ENCODE results near the gene SEC22B.
A peak's percentile ranks its signal among the peaks of the same experiment; 100 is the strongest.
"Not testable (repeated sequence)": the region's sequence is repeated elsewhere in the genome, so short reads cannot be mapped to it uniquely, and the experiment has no call there.

SEC22B gene

GRCh38 chr1:120162015-120162414 lies 14.3 kb downstream of the SEC22B start:
- not testable (repeated sequence) for DNase-seq; H3K27ac Mint-ChIP-seq; H3K9me3 Mint-ChIP-seq; H3K4me3 Mint-ChIP-seq; H3K27me3 Mint-ChIP-seq; H3K4me1 Mint-ChIP-seq (ENCODE audit: low read depth)
- H3K36me3 Mint-ChIP-seq (ENCODE audit: low read depth), result peaks cover 15% of the 10 kb centered on the region

GRCh38 chr1:120158495-120158894 lies 17.8 kb downstream of the SEC22B start:
- H3K27ac Mint-ChIP-seq; DNase-seq; H3K4me3 Mint-ChIP-seq; H3K27me3 Mint-ChIP-seq; H3K4me1 Mint-ChIP-seq (ENCODE audit: low read depth); H3K9me3 Mint-ChIP-seq: not testable (repeated sequence)
- peaks cover 12% of the 10 kb centered on the region for H3K36me3 Mint-ChIP-seq (ENCODE audit: low read depth)

DNA sequence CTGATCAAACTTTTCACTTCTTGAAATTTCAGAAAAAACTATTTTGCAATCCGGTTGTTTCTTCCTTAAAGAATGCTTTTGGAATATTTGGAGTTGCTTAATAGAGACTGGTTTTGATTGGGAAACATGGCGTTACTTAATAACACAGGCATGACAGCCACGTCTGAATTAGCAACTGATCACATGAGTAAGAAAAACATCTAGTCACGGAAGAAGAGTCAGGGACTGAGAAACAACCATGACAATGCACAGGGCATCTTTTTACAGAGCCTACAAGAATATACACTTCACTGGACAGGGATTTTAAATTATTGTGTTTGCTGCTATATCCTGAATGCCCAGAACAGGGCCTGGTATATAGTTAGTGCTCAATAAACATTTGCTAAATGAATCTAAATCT lies 18.2 kb downstream of the SEC22B start:
- peaks cover 11% of the 10 kb centered on the region for H3K36me3 Mint-ChIP-seq (ENCODE audit: low read depth)
- not testable (repeated sequence) for DNase-seq; H3K4me3 Mint-ChIP-seq; H3K9me3 Mint-ChIP-seq; H3K27ac Mint-ChIP-seq; H3K27me3 Mint-ChIP-seq; H3K4me1 Mint-ChIP-seq (ENCODE audit: low read depth)

DNA sequence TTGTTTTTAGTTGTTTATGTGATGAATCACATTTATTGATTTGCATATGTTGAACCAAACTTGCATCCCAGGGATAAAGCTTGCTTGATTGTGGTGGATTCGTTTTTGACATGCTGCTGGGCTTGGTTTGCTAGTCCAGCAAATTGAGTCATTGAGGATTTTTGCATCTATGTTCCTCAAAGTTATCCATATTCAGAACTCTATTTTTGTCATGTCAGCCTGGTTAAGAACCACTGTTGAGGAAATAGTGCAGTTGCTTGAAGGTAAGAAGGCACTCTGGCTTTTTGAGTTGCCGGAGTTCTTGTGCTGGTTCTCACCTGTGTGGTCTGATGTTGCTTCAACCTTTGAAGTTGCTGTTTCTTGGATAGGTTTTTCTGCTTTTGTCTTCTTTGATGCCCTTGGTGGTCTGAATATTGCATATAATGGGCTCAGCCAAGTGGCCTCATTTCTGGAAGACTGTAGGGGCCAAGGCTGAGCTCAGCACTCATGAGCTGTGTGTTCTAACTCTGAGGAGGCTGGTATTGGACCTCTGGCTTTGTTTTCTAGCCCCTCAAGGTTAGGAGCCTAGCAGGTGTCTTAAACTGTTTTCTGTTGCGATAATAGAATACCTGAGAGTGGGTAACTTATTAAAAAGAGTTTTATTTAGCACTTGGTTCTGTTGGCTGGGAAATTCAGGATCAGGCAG lies 26.0 kb downstream of the SEC22B start:
- not testable (repeated sequence) for H3K9me3 Mint-ChIP-seq; H3K4me3 Mint-ChIP-seq; H3K4me1 Mint-ChIP-seq (ENCODE audit: low read depth); H3K36me3 Mint-ChIP-seq (ENCODE audit: low read depth); H3K27ac Mint-ChIP-seq; DNase-seq; H3K27me3 Mint-ChIP-seq

- not testable (repeated sequence) for H3K27ac Mint-ChIP-seq; H3K36me3 Mint-ChIP-seq (ENCODE audit: low read depth); H3K4me3 Mint-ChIP-seq; H3K9me3 Mint-ChIP-seq; H3K27me3 Mint-ChIP-seq; H3K4me1 Mint-ChIP-seq (ENCODE audit: low read depth); DNase-seq
Observed at GRCh38 chr1:120149420-120150059, 26.8 kb downstream of the SEC22B start.

GRCh38 chr1:120145806-120146205 lies 30.5 kb downstream of the SEC22B start:
- not testable (repeated sequence) for H3K27ac Mint-ChIP-seq; H3K9me3 Mint-ChIP-seq; H3K4me3 Mint-ChIP-seq; H3K27me3 Mint-ChIP-seq; DNase-seq; H3K36me3 Mint-ChIP-seq (ENCODE audit: low read depth)
- peaks cover 20% of the 10 kb centered on the region for H3K4me1 Mint-ChIP-seq (ENCODE audit: low read depth)

- H3K27ac Mint-ChIP-seq; H3K4me3 Mint-ChIP-seq; H3K36me3 Mint-ChIP-seq (ENCODE audit: low read depth); H3K27me3 Mint-ChIP-seq; H3K9me3 Mint-ChIP-seq; DNase-seq: not testable (repeated sequence)
- peaks cover 20% of the 10 kb centered on the region for H3K4me1 Mint-ChIP-seq (ENCODE audit: low read depth)
Observed at GRCh38 chr1:120144626-120145025, 31.7 kb downstream of the SEC22B start.

GRCh38 chr1:120144169-120144568 lies 32.2 kb downstream of the SEC22B start:
- peaks cover 20% of the 10 kb centered on the region for H3K4me1 Mint-ChIP-seq (ENCODE audit: low read depth)
- H3K27ac Mint-ChIP-seq; H3K27me3 Mint-ChIP-seq; H3K36me3 Mint-ChIP-seq (ENCODE audit: low read depth); DNase-seq; H3K9me3 Mint-ChIP-seq; H3K4me3 Mint-ChIP-seq: not testable (repeated sequence)

GRCh38 chr1:120143334-120143733 lies 33.0 kb downstream of the SEC22B start:
- not testable (repeated sequence) for H3K36me3 Mint-ChIP-seq (ENCODE audit: low read depth); DNase-seq; H3K27me3 Mint-ChIP-seq; H3K27ac Mint-ChIP-seq; H3K9me3 Mint-ChIP-seq; H3K4me3 Mint-ChIP-seq
- peaks cover 20% of the 10 kb centered on the region for H3K4me1 Mint-ChIP-seq (ENCODE audit: low read depth)

- H3K9me3 Mint-ChIP-seq; H3K36me3 Mint-ChIP-seq (ENCODE audit: low read depth); H3K4me3 Mint-ChIP-seq; H3K27me3 Mint-ChIP-seq: not testable (repeated sequence)
- peak overlapping the region; percentile 69 for H3K27ac Mint-ChIP-seq
- DNase-seq, result peak; percentile 57
- H3K4me1 Mint-ChIP-seq (ENCODE audit: low read depth), result peaks cover 20% of the 10 kb centered on the region
Observed at GRCh38 chr1:120142512-120143263, 33.6 kb downstream of the SEC22B start.

GRCh38 chr1:120141865-120142264 lies 34.5 kb downstream of the SEC22B start:
- not testable (repeated sequence) for H3K9me3 Mint-ChIP-seq; H3K36me3 Mint-ChIP-seq (ENCODE audit: low read depth); H3K27ac Mint-ChIP-seq; H3K4me3 Mint-ChIP-seq; H3K27me3 Mint-ChIP-seq; DNase-seq
- H3K4me1 Mint-ChIP-seq (ENCODE audit: low read depth), result peaks cover 20% of the 10 kb centered on the region

DNA sequence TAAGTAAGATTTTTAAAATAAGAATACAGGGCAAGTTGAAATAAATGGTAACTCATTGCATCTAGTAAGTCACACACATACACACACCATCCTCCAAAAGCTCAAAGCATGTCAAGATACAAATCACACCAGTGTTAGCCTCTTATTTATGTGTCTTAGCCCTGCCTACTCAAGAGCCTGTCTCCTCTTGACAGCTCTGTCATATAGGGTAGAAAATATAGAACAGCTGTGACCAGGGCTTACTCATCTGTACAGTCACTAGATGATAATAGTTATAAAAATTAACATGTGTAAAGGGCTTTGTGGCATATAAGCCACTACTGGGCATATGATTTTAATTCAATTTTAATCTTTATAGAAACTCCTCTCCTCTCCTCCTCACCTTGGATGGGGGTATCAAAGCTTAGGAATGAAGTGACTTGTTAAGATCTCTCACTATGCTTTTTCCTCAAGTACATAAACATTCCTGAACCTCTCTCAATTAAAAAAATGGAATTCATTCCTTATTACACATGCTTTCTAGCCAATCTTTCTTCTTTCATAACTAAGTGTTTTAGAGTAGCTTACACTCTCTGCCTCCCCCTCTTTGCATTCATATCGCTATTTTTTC lies 35.6 kb downstream of the SEC22B start:
- peaks cover 20% of the 10 kb centered on the region for H3K4me1 Mint-ChIP-seq (ENCODE audit: low read depth)
- H3K9me3 Mint-ChIP-seq; H3K36me3 Mint-ChIP-seq (ENCODE audit: low read depth); DNase-seq; H3K4me3 Mint-ChIP-seq; H3K27ac Mint-ChIP-seq; H3K27me3 Mint-ChIP-seq: not testable (repeated sequence)

DNA sequence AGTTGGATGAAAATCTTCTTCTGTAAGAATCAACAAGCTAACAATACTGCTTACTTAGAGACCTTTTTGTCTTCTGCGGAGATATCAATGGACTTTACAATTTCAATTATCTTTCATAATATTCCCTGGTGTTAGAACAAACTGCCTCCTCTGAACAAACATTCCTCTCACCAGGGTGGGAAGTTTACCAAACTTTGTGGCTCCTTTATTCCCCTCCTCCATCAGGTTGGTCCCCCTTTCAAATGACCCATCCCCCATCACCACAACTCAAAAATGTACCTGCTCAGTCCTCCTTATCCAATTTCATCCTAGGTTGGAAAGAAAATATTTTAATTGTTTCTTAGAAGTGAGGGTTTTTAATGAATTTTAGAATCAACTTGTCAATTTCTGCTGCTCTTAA lies 40.2 kb downstream of the SEC22B start:
- H3K27ac Mint-ChIP-seq; H3K36me3 Mint-ChIP-seq (ENCODE audit: low read depth); H3K4me3 Mint-ChIP-seq; H3K27me3 Mint-ChIP-seq; DNase-seq; H3K4me1 Mint-ChIP-seq (ENCODE audit: low read depth); H3K9me3 Mint-ChIP-seq: not testable (repeated sequence)

- H3K4me1 Mint-ChIP-seq (ENCODE audit: low read depth); DNase-seq; H3K9me3 Mint-ChIP-seq; H3K27me3 Mint-ChIP-seq; H3K36me3 Mint-ChIP-seq (ENCODE audit: low read depth); H3K4me3 Mint-ChIP-seq; H3K27ac Mint-ChIP-seq: not testable (repeated sequence)
Observed at GRCh38 chr1:120133928-120134325, 42.4 kb downstream of the SEC22B start.

All from activated T-cell treated with anti-CD3 and anti-CD28 coated beads, Interleukin-2, amount 50 U/mL, for 24 hours (primary cell).